SU-DHL-6 (cell line): Measurements from ENCODE around the gene TPO.

Experiments
- CTCF ChIP-seq: fragments of 200-600 bp; sonication (generic); IDR thresholded peaks from one replicate; pipeline ENCODE4 v1.5.1; 2017; ENCODE audit warnings: antibody characterized with exemption, mild to moderate bottlenecking, low read length, moderate library complexity; ENCODE audit not compliant: insufficient read depth, poor library complexity, severe bottlenecking
- EZH2phosphoT487 ChIP-seq: fragments of 200-600 bp; sonication (generic), shearing (Covaris generic); conservative IDR thresholded peaks from 2 replicates; pipeline ENCODE4 v1.6.1; 2018; ENCODE audit warnings: mild to moderate bottlenecking, antibody characterized with exemption, low read length, moderate library complexity, mixed read lengths

GRCh38 chr2:1378456-1379150 is 34.7 kb upstream of the TPO start:
- TF ChIP-seq CTCF (no peak), EZH2phosphoT487 (no peak)
